Stimulated activated naive CD8-positive, alpha-beta T cell treated with anti-CD3 and anti-CD28 coated beads, Interleukin-15, Interleukin-2, amounts not matched to agents 100 ng/mL and 50 ng/mL, for 24 hours (primary cell): ENCODE results near the gene USP22.
A peak's percentile ranks its signal among the peaks of the same experiment; 100 is the strongest.

ENCODE experiments used
- H3K27ac Mint-ChIP-seq: one replicate; pipeline ENCODE4 v1.8.0; 2021; ENCODE audit warnings: mild to moderate bottlenecking, mixed read lengths
- H3K27me3 Mint-ChIP-seq: one replicate; pipeline ENCODE4 v1.8.0; 2021; ENCODE audit warnings: mixed read lengths
- H3K36me3 Mint-ChIP-seq: one replicate; pipeline ENCODE4 v1.8.0; 2021; ENCODE audit warnings: low read depth, mixed read lengths
- H3K4me1 Mint-ChIP-seq: one replicate; pipeline ENCODE4 v1.8.0; 2021; ENCODE audit warnings: low read depth, mixed read lengths
- H3K4me3 Mint-ChIP-seq: one replicate; pipeline ENCODE4 v1.8.0; 2021; ENCODE audit warnings: mild to moderate bottlenecking, mixed read lengths
- H3K9me3 Mint-ChIP-seq: one replicate; pipeline ENCODE4 v1.8.0; 2021; ENCODE audit warnings: mixed read lengths

USP22 gene

DNA sequence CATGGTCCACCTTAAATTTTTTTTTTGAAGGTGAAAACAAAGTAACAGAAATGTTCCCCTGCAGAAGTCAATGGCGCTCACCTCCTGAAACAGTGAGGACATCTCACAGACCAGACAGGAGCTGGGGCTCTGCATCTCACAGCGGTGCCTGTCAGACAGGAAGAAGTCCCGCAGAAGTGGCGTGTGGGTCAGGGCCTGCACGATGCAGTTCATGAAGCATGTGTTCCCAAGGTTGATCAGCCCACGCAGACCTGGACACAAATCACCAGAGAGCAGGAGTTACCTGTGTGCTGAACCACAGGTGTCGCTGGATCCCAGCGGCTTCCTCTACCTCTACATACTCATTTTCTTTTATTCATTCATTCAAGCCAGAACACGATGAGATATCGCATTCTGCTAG lies 24.9 kb downstream of the USP22 start:
- Mint-ChIP-seq H3K9me3 (no peaks in the 10 kb centered on the region), H3K27ac (no peak overlapping the region), H3K36me3 (peaks cover 85% of the 10 kb centered on the region), H3K4me3 (no peak overlapping the region), H3K27me3 (no peaks in the 10 kb centered on the region), H3K4me1 (peaks cover 13% of the 10 kb centered on the region)

DNA sequence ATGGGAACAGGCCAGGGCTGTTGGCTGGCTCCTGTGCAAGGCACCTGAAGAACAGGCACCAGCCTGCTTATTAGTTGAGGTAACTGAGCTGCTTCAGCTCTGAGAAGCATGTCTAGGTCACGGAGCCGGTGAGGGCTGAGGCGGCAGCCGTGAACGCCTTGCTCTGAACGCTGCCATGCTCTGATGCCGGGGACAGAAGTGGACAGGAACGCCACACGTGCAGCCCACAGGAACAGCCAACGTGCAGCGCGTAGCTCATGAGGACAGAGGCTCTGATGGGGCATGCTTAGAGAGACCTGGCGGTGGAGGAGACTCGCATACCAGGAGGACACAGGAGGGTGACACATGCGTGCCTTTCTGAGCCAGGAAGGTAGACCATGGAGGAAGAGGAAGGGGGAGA lies 25.6 kb downstream of the USP22 start:
- peaks cover 87% of the 10 kb centered on the region for H3K36me3 Mint-ChIP-seq
- H3K9me3 Mint-ChIP-seq = no peaks in the 10 kb centered on the region
- no peaks in the 10 kb centered on the region for H3K27me3 Mint-ChIP-seq
- H3K4me3 Mint-ChIP-seq = no peak overlapping the region
- H3K27ac Mint-ChIP-seq = no peak overlapping the region
- peaks cover 10% of the 10 kb centered on the region for H3K4me1 Mint-ChIP-seq

DNA sequence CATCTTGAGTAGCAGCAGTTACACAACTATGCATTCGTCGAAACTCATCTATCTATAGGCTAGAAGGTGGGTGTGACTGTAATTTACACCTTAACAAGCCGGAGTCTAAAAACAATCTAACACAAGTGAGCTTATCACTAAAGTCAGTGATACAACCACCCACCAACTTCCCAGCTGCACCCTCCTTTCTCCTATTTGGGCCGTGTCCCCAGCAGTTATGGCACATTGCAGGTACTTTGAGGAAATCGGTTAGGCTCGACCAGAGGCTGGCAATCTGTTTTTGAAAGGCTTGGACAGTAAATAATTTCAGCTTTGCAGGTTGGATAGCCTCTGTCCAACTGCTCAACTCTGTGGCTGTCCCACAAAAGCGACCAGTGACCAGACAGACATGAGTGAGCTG lies 26.0 kb downstream of the USP22 start:
- peaks cover 91% of the 10 kb centered on the region for H3K36me3 Mint-ChIP-seq
- no peak overlapping the region for H3K4me3 Mint-ChIP-seq
- no peaks in the 10 kb centered on the region for H3K27me3 Mint-ChIP-seq
- H3K27ac Mint-ChIP-seq = no peak overlapping the region
- H3K4me1 Mint-ChIP-seq = peaks cover 10% of the 10 kb centered on the region
- no peaks in the 10 kb centered on the region for H3K9me3 Mint-ChIP-seq

DNA sequence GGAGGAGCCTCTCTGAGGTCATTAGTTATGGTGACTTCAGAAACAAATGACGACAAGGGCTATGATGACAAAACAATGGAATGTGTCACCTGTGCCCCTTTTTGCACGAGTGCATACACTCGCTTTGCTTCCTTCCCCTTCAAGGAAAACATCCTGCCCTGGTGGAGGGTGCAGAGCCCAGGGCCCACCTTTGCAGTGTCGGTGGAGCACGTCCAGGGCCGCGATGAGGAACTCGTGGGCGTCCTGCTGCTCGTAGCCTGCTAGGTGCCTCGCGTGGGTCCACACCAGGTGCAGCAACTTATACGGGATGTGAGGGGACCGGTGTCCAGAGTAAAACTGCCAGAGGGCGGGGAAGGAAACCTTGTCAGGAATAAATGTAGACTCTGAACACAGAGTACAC lies 27.2 kb downstream of the USP22 start:
- Mint-ChIP-seq H3K4me3 (no peak overlapping the region), H3K9me3 (no peaks in the 10 kb centered on the region), H3K27ac (peak overlapping the region; percentile 14), H3K27me3 (no peaks in the 10 kb centered on the region), H3K36me3 (peaks cover 88% of the 10 kb centered on the region), H3K4me1 (peaks cover 6% of the 10 kb centered on the region)

DNA sequence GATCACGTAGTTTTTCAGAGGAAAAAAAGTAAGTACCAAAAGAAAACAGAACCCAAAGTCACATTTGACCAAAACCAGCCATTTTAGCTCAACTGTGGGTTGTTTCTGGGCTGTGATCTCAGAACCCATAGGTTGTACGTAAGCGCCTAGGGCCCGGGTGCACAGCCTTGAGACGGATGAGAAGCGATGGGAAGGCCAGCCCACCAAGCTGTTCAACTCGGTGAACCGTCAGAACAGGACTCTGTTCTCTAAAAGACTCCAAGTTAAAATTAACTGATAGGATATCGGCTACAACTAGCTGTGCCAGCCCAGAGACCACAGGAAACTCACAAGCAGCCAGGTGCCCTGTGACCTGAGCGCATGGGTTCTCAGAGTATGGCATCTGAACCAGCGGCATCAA lies 28.3 kb downstream of the USP22 start:
- Mint-ChIP-seq H3K27me3 (no peaks in the 10 kb centered on the region), H3K9me3 (no peaks in the 10 kb centered on the region), H3K4me3 (no peak overlapping the region), H3K27ac (peak overlapping the region; percentile 5), H3K36me3 (peaks cover 82% of the 10 kb centered on the region), H3K4me1 (no peaks in the 10 kb centered on the region)

DNA sequence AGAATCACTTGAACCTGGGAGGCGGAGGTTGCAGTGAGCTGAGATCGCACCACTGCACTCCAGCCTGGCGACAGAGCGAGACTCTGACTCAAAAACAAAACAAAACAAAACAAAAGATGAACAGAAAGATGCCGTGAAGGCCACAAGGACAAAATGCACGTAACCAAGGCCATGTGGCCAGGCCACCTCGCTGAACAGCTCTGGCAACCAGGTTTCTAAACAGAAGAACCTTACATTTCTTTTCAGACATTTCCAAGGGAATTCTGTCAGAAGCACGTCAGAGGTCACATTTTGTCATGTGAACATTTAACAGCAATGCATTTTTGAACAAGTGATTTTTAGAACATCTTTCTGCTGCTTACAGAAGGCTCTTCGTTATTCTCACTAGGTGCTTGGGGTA lies 28.8 kb downstream of the USP22 start:
- H3K27ac Mint-ChIP-seq = no peak overlapping the region
- no peaks in the 10 kb centered on the region for H3K9me3 Mint-ChIP-seq
- no peak overlapping the region for H3K4me3 Mint-ChIP-seq
- H3K27me3 Mint-ChIP-seq = no peaks in the 10 kb centered on the region
- H3K36me3 Mint-ChIP-seq = peaks cover 82% of the 10 kb centered on the region
- no peaks in the 10 kb centered on the region for H3K4me1 Mint-ChIP-seq

DNA sequence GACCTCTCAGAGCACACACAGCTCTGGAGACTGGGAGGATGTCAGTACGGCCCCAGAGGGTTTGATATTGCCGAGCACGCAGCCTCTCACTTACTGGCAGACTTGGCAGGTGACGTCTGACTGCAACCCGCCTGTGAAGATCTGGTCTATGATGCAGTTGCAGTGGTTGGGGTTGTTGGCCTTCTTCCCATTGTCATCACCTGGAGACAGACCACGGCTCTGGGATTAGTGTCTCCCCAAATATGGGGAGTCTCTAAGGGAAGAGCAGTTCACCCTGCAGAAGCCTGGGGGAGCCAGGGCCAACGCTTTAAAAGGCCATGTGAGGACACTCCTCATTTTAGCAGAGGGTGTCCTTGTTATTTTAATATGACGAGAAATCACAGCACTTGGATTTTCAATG lies 30.1 kb downstream of the USP22 start:
- H3K27ac Mint-ChIP-seq = no peak overlapping the region

DNA sequence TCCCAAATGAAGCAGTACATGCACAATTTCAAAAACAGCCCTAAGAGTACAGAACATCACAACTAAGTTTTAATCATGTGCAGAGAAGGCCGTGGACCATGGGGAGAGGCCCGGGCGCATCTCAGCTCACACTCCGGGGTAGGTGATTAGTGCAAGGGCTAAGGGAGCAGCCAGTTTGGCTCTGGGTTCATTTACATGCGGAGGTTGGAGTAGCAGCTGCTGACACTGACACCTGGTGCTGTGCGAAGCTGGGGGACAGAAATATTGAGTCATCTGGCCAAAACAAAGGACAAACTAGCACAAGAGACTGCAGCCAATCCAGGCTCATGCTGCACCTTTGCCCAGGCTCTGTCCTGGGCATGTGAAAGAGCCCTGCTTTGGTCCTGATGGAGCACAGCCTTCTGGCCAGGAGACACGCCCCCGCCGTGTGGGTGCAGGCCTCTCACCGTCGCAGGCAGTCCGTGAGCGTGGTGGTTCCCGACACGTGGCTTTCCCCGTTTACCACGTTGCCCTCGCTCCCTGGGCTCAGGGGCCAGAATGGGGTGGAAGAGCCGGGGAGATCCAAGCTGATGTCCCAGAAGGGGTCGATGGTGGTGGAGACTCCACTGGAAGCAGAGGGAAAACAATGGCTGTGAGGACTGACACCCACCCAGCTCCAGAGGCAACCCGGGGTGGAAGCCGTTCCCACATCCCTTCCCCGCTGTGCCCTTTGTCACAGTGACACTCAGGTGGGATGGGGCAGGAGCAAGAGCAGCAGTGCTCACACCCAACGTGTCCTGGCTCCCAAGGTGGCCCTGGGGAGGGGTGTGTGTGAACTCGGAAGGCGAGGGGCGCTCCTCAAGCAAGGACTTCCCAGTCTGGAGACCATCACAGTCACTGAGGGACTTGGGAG lies 31.9 kb downstream of the USP22 start:
- H3K9me3 Mint-ChIP-seq = no peaks in the 10 kb centered on the region
- H3K27me3 Mint-ChIP-seq = no peaks in the 10 kb centered on the region
- H3K4me3 Mint-ChIP-seq = no peak overlapping the region
- H3K36me3 Mint-ChIP-seq = peaks cover 83% of the 10 kb centered on the region
- H3K27ac Mint-ChIP-seq = no peak overlapping the region
- H3K4me1 Mint-ChIP-seq = no peaks in the 10 kb centered on the region

More for the DNA sequence above, 30.1 kb downstream of the USP22 start:
- Mint-ChIP-seq H3K4me3 (no peak overlapping the region), H3K4me1 (no peaks in the 10 kb centered on the region), H3K9me3 (no peaks in the 10 kb centered on the region), H3K27me3 (no peaks in the 10 kb centered on the region), H3K36me3 (peaks cover 84% of the 10 kb centered on the region)

DNA sequence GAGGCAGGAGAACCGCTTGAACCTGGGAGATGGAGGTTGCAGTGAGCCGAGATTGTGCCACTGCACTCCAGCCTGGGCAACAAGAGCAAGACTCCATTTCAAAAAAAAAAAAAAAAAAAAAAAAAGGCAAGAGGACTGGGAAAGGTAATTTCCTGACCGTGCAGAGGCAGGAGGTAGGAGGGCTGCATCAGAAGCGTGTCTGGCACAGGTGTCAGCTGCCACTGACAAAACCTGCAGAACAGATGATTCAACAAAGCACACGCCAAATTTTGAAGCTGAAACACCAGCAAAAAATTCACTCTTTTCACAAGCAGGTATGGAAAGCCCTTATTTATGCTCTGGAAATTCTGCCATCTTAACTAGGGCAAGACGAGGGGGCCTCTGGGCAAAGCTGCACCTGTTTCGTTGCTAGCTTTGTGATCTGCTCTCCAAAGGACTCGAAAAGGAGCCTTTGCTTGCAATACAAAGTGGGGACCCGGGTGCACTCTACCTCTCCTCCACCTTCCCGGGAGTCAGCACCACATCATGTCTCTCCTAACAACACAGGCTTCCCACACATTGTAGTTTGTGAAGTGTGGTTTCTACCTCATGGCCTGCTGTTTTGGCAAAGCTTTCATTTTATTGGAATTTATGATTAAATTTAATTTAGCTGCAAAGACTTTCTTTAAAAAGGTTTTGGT lies 33.7 kb downstream of the USP22 start:
- Mint-ChIP-seq H3K27ac (no peak overlapping the region), H3K9me3 (no peaks in the 10 kb centered on the region), H3K36me3 (peaks cover 85% of the 10 kb centered on the region), H3K27me3 (no peaks in the 10 kb centered on the region), H3K4me3 (no peak overlapping the region), H3K4me1 (no peaks in the 10 kb centered on the region)

DNA sequence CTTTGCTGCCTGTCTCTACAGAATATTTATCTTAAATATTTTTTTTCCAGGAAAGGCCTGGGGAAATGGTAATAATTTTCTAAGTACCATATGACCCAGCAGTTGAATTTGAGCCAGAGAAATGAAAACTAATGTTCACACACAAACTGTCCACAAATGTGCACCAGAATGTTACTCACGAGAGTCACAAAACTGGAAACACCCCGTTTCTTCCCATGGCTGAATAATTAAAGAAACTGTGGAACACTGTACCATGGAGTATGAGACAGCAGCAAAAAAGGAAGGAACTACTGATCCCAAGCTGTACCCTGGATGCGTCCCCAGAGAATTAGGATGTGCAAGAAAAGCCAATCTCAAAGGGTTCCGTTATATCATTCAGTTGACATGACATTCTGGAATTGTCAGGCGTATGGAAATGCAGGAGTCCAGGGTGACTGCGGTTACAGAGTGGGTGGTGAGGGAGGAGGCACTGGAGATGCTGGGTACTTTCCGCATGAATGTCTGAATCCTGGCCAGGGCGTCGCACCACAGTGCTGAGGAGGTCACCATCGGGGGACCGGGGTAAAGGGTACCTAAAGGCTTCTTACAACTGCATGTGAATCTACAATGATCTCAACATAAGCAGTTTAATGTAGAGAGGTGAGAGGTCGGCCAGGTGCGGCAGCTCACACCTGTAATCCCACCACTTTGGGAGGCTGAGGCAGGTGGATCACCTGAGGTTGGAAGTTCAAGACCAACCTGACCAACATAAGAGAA lies 34.5 kb downstream of the USP22 start:
- peak overlapping the region; percentile 52 for H3K27ac Mint-ChIP-seq
- H3K27me3 Mint-ChIP-seq = no peaks in the 10 kb centered on the region
- H3K4me3 Mint-ChIP-seq = no peak overlapping the region
- H3K36me3 Mint-ChIP-seq = peaks cover 86% of the 10 kb centered on the region
- H3K9me3 Mint-ChIP-seq = no peaks in the 10 kb centered on the region
- peaks cover under 1% of the 10 kb centered on the region for H3K4me1 Mint-ChIP-seq

DNA sequence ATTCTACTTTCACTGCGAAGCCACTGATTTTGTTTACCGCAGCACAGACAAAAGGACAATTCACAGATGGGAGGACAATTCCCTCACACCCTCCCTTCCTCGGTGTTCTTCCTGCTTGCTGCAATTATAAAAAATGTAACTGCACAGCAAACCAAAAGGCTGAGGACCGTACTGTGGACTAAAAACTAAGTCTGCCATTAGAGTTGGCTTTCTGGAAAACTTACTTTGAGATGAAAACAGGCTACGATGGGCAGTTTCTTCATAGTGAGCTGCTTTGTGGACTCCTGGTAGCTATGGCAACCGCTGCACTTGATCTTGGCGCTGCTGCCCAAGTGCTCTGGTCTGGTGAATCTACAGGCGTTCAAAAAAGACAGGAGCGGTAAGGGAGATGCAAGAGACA lies 35.2 kb downstream of the USP22 start:
- no peak overlapping the region for H3K4me3 Mint-ChIP-seq
- no peak overlapping the region for H3K27ac Mint-ChIP-seq
- no peaks in the 10 kb centered on the region for H3K9me3 Mint-ChIP-seq
- peaks cover 86% of the 10 kb centered on the region for H3K36me3 Mint-ChIP-seq
- H3K4me1 Mint-ChIP-seq = peaks cover 3% of the 10 kb centered on the region
- no peaks in the 10 kb centered on the region for H3K27me3 Mint-ChIP-seq

DNA sequence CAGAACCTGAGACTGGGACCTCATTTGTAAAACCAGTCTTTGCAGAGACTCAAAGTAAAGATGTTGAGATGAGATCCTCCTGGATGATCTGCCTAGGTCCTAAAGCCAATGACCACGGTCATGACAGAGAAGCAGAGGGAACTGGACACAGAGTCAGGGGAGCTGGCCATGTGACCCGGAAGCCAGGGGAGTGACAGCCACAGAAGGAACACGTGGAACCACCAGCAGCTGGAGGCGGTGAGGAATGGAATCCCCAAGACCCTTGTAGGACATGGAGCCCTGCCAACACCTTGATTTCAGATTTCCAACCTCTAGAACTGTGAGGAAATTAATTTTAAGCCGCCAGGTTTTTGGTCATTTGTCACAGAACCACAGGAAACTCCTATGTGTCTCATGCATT lies 37.0 kb downstream of the USP22 start:
- Mint-ChIP-seq H3K36me3 (peaks cover 90% of the 10 kb centered on the region), H3K4me3 (no peak overlapping the region), H3K27me3 (no peaks in the 10 kb centered on the region), H3K9me3 (no peaks in the 10 kb centered on the region), H3K27ac (no peak overlapping the region), H3K4me1 (peaks cover 19% of the 10 kb centered on the region)

DNA sequence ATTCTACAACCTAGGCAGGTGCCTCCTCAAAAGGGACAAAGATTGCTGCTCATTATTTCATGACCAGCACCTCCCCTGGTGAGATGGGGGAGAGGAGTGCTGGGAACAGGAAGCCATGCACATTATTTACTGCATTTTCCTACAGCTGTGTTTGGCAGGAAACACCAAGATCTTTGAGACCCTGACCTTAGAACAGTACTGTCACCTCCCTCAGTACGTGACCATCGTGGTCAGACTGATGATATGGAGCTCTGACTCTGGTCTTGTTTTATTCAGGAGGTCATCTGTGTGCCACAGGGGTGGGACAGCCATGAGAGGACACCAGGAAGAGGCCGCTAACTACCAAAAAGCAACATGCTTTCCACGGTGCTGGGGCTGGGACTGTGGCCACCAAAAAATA lies 37.4 kb downstream of the USP22 start:
- Mint-ChIP-seq H3K27me3 (no peaks in the 10 kb centered on the region), H3K36me3 (peaks cover 87% of the 10 kb centered on the region), H3K27ac (peak overlapping the region; percentile 45), H3K9me3 (no peaks in the 10 kb centered on the region), H3K4me3 (no peak overlapping the region), H3K4me1 (peaks cover 21% of the 10 kb centered on the region)

DNA sequence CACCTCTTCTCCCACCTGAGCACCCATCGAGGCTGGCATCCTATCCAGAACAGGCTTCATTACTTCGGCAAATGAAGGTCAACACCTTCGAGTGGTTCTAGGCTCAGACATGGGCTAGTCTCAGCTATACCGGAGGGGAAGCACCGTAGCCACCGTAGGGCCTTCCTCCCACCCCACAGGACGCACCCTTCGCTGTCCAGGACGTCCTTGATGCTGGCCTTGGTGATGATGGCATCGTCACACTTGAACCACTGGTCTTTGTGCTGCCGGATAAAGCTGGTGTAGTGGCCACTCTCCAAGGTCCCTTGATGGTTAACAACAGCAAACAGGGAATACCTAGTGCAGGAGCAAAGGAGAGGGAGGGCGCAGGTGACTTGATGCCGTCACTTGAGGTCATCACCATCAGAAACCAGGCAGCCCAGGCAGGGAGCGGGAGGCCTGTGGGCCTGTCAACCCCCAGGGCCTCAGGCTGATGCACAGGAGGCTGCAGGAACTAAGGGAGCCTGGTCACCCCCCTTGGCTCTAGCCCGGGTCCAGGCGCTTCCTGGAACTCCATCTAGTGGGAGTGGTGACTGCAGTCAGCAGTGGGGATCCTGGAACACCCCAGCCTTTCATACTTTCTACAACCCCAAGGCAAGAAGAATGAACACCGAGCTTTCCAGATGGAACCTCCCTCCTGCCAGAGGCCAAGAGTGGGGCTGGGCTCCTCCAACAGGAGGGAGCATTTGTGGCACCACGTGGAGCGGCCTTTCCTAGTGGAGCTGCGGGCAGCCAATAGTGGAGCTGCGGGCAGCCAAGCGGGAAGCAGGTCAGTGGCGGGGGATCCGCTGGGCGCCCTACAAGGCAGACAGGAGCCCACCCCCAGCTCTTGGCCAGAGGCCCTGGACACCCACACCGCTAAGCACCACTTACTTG lies 38.5 kb downstream of the USP22 start:
- Mint-ChIP-seq H3K9me3 (no peaks in the 10 kb centered on the region), H3K4me3 (no peak overlapping the region), H3K36me3 (peaks cover 82% of the 10 kb centered on the region), H3K27ac (no peak overlapping the region), H3K4me1 (peaks cover 30% of the 10 kb centered on the region), H3K27me3 (no peaks in the 10 kb centered on the region)
